Endothelial cell of hepatic sinusoid (primary cell): ENCODE measurements around the gene FRMPD4.
"Not testable (repeated sequence)": the region's sequence is repeated elsewhere in the genome, so short reads cannot be mapped to it uniquely, and the experiment has no call there.

ENCODE experiments used
- in situ Hi-C: cut with HindIII; loops from 2 replicates; pipeline ENCODE4 v1.10.0; 2017; ENCODE audit warnings: low sequenced_read_pairs

Gene FRMPD4

DNA sequence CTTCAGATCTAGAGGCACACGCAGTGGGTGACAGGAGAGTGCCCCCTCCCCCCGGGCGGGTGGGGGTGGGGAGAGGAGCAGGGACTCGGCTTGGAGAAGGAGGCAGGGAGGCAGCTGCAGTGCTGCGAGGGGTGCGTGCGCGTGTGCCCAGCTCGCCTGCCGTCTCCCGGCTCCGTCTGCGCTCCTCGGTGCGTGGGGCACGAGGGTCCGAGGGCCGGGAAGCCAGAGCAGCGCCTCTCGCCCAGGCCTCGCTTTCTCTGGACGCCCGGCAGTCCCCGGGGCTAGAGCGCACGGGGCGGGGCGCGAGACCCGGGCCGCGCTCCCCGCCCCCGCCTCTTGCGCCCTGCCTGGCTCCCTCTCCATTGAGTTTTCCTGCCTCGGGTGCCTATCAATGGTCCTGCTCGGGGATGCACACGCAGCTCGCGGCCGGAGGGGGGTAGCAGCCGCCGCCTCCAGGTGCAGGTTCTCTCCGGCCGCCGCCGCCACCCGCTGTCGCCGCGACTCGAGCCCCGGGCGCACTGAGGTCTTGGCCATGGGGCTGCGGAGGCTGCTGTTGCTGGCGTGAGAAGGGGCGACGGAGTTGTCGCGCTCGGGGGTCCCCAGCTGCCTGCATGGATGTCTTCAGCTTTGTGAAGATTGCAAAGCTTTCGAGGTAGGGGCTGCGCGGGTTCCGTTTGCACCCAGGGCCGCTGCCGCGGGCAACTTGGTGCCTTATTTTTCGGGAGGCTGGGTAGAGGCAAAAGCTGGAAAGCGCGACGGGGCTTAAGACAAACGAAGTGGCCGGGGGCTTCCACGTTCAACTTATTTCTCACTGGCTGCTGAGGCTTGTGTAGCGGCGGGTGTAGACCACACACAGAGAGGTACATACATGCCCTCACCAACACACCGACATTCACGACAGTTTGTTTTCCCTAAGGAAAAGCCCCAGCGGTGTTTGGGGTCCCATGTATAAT is at the start of gene FRMPD4:
FRMPD4 (plus strand) TSS at position 113 of the 953 bp plus-strand sequence; CDS start at position 612, 499 bp downstream.
- in situ Hi-C loops: no loop called here

DNA sequence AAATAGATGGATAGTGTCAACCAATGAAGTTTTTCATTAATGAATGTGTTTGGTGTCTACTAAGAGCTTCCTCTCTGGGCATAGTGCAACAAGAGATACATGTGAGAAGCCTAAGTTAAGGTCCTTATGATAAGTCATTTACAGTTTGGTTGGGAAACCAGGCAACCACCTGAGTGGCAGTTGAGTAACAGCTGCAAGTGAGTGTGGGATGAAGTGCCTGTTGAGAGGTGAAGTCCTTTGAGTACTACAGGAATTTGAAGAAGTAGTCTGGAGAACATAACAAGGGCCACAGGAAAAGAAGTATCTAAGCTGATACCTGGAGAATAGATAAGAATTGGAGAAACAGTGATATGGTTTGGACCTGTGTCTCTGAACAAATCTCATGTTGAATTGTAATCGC is 48.5 kb upstream of the FRMPD4 start:
- in situ Hi-C loops: no loop called here

DNA sequence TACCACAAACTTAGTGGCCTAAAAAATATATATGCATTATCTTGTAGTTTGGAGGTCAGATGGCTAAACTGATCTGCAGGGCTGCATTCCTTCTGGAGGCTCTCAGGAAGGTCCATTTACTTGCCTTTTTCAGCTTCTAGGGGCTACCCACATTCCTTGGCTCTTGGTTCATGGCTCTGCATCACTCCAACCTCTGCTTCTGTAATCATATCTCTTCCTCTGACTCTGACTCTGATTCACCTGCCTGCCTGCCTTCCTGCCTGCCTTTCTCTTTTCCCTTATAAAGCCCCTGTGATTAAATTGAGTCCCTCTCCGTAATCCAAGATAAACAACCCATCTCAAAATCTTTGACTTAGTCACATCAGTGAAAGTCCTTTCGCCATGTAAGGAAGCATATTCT is 25.0 kb upstream of the FRMPD4 start:
- in situ Hi-C loops: no loop called here

DNA sequence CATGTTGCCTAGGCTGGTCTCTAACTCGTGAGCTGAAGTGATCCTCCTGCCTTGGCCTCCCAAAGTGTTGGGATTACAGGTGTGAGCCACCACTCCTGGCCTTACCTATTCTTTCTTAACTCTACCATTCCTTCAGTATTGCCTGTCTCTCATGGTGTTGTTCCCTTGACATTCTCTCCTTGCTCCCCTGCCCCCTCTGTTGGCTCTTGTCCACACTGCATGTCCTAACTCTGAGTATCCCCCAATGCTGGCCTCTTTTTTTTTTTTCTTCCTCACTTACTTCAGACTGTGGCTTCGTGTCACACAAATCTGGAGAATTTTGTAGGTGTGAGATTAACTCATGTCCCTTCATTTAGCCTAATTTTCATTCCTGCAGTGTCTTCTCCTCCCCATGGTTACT is 22.9 kb upstream of the FRMPD4 start:
- in situ Hi-C loops: no loop called here

DNA sequence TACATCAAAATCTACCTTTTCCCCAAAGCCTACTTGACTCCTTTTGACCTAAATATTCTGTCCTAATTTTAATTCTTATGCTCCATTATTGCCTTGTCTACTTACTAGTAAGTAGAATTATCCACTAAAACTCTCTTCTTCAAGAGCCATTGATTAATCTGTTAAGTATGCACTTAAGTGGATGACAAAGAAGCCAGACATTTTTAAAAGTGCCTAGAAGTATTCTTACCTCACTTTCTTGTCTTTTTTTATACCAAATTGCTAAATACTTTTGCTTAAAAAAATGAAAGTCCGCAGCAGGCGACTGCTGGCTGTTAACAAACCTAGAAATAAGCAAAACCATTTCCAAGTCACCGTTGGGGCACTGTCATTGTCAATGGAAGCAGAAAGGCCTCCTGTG is 20.1 kb upstream of the FRMPD4 start:
- in situ Hi-C loops: no loop called here

DNA sequence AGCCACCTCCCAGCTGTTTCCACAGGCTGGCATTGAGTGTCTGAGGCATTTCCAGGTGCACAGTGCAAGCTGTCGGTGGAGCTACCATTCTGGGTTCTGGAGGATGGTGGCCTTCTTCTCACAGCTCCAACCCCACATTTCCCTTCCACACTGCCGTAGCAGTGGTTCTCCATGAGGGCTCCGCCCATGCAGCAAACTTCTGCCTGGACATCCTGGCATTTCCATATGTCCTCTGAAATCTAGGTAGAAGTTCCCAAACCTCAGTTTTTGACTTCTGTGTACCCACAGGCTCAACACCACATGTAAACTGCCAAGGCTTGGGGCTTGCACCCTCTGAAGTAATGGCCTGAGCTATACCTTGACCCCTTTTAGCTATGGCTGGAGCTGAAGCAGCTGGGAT is 10.3 kb upstream of the FRMPD4 start:
- in situ Hi-C loops: no loop called here

DNA sequence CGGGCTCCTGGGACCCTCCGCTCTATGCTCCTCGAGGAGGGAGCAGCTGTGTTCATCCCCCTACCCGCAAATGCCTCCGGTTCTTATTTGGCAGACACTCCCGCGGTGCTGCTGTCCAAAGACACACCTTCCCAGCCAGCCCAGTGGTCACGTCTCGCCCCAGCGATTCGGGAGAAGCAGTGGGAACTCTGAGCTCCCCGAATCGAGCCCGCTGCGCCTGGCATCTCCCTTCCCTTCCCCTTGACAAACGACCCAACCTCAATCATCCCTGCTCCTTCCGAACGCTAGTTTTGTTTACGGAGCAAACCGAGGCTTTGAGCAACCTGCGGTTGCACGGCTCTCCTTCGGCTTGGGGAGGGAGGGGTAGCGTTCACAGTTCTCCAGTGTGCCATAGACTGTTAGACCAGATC is 317 bp upstream of the FRMPD4 start:
- in situ Hi-C loops: no loop called here

DNA sequence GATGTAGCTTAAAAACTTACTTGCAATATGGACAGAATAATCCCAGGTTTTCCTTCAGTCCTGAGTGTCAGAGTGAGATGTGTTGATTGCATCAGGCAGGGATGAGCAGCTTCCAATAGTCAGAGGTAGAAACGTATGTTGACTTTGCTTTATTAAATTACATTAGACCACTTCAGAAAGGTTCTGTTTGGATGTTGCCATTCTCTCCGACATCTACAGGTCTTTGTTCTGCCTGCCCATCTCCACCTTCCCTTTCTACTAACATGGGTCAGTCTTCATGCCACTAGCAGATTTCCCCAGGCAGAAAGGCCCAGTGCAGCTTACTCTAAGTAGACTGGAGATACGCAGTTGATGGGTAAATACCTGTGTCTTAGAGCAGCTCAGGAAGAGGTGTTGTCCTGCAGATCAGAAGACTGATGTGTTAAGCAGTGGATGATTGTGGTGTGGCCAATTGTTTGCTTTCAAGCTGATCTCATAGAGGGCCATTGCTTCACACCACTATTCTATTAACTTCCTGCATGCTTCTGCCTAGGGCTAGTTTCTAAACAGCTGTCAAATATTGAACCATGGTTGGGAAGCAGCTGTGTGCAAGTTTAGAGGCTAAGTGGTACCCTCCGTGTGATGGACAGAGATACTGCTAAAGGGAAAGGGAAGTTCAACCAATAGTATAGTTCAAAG is 1.8 kb downstream of the FRMPD4 start:
- in situ Hi-C loops: no loop called here

DNA sequence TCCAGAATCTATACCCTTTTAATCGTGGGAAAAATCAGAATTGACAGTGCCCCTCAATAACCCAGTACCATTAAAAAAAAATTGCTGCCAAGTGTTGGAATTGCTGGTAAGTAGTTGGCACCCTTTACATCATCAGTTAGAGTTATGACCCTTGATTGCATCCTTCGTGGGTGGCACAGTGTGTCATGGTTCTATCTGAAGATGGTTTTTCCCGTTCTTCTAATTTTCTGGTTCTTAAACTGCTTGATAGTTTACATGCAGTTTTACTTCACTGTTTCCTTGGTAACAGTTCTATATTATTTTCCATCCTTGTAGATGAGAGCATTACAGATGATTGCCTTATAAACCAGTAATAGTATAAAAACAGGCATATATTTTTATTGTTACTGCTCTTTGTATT is 3.2 kb downstream of the FRMPD4 start:
- in situ Hi-C loops: no loop called here

DNA sequence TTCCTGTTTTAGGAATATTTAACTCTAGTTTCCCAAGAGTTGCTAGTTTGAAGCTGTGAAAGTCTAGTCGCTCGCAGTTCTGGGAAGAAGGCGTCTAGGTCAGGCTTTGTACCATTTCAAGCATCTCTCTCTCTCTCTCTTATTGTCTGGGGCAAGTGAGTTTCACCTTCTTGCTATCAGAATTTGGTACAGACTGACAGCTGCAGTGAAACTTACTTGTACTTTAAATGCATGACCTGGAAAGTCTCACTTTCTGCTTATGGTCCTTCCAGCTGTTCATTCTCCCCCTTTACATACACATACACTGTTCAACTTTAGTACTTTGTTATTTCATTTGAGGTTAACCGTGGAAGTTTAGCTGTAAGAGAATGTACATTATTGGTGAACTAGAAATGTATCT is 4.4 kb downstream of the FRMPD4 start:
- in situ Hi-C loops: no loop called here

DNA sequence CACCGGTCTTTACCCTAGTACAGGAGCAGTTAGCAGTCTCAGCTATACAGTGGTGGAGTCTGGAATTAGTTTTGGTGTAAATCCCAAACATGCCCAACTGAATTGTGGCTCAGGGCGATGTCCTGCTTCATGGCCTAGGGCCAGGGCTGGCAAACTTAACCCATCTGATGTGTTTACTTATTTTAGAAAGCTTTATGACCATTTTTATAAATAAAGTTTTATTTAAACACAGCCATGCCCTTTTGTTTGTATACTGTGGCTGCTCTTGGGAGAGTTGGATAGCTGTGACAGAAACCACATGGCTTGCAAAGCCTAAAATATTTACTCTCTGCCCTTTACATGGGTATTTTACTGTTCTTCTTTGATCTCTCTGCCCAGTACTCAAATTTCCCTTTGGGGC is 7.1 kb downstream of the FRMPD4 start:
- in situ Hi-C loops: no loop called here

DNA sequence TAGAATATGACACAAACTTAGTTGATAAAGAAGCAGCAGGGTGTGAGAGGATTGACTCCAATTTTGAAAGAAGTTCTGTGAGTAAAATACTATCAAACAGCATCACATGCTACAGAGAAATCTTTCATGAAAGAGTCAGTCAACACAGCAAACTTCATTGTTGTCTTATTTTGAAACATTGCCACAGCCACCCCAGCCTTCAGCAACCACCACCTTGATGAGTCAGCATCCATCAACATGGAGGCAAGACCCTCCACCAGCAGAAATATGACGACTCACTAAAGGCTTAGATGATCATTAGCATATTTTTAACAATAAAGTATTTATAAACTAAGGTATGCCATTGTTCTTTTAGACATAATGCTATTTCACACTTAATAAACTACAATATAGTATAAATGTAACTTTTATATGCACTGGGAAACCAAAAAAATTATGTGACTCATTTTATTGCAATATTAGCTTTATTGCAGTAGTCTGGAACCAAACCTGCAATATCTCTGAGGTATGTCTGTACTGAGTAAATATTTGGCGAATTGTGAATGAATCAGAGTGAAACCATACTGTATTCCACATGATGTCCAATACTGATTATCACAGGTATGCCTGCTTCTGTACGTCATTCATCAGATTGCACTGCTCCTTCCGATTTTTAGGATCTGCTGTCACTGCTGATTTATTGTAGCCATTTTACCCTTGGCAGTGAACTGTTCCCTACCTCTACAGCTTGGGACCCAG is 11.6 kb downstream of the FRMPD4 start:
- in situ Hi-C loops: no loop called here

DNA sequence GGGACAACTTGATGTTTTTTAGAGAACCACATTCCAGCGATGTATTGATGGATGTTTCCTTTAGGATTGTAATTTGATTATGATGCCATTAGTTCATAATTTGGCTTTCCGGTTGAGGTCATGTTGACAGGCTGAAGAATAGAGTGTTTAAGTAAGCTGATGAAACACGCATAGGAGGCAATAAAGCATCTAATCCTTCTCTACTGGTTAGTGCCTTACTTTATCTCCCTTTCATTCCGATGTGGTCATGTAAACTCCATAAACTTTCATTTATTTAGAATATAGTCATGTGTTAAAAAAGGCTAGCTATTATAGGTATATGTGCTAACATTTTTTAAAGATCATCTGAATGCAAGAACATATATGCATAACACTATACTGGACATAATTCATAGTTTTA is 15.0 kb downstream of the FRMPD4 start:
- in situ Hi-C loops: no loop called here

DNA sequence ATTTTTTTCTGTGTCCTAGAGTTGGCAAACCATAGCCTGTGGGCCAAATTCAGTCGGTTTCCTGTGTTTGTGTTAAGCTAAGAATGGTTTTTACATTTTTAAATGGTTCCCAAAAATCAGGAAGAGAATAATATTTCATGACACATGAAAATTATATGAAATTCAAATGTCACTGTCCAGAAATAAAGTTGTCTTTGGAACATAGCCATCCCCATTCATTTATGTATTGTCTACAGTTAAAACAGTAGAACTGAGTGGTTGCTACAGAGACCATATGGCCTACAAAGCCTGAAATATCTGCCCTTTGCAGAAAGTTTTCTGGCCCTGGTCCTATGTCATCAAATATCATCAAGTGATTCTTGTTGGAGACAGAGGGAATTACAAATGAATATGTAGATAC is 15.5 kb downstream of the FRMPD4 start:
- in situ Hi-C loops: no loop called here

DNA sequence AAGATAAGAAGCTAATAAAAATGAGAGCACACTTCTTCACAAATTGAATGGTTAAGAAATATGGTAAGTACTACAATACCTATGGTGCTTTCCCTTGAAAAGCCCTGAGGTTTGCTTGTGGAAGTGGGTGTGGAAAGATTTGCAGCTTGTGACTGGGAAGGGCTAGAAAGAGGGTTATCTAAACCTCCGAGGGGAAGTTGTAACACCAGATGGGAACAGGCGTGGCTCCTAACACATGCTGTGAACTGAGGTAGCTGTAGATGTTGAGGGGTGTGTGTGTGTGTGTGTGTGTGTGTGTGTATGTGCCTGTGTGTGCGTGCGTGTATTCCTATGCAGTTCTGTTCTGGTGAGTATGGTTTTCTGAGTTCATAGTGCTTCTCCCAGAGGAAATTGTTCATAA is 21.5 kb downstream of the FRMPD4 start:
- in situ Hi-C loops: no loop called here

DNA sequence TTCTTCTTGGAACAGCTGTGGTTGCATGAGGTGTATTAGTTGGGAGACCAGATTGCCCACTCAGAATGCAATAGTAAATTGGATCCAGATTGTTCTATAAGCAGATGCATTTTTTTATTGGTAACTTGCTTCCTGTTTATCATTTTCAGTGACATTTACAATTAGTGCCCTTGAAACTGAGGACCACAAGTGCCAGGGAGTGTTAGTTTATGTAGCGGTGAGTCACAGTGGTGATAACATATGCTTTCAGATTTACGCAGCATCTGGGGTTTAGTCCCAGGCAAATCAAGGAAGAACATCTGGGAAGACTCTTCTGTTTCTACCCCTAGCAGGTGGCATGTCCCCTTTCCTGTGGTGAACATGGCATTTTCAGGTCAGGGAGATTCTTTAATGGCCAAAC is 24.1 kb downstream of the FRMPD4 start:
- in situ Hi-C loops: no loop called here

DNA sequence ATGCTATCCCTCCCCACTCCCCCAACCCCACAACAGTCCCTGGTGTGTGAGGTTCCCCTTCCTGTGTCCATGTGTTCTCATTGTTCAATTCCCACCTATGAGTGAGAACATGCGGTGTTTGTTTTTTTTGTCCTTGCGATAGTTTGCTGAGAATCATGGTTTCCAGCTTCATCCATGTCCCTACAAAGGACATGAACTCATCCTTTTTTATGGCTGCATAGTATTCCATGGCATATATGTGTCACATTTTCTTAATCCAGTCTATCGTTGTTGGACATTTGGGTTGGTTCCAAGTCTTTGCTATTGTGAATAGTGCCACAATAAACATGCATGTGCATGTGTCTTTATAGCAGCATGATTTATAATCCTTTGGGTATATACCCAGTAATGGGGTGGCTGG is 25.9 kb downstream of the FRMPD4 start:
- in situ Hi-C loops: not testable (repeated sequence)

DNA sequence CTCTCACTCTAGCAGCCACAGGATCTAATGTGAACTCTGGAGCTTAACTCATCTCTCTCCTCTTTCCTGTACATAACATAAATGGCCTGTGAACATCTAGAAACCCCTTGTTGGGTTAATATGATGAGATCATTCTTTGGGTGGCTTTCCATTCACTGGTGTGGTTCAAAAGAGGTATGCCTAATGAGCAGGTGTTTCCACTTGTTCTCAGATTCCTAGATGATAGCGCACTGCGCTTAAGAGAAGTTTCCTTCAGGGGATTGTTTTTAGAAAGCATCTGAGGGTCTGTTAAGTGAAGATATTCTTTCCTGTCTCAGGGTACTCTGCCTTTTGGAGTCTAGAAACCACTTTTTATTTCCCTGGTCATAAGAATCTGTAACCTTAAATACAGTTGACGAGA is 32.5 kb downstream of the FRMPD4 start:
- in situ Hi-C loops: loop anchor here (10.0 kb wide), 1 partner anchor 64 kb away; no protein-coding TSS in a partner anchor

DNA sequence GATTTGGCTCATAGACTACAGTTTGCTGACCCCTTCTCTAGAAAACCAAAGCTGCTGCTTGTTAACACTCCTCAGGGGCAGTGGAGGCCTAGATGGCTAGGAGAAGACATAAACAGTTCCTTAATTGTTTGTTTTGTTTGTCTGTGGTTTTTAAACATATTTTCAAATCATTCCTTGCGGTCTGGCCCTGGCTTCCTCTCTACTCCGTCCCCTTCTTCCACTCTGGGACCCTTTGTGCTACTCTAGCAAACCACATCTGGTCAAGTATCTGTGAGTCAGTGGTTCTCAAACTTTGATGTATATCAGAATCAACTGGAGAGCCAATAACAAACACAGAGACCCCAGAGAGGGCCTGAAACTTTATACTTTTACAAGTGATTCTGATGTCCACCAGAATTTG is 36.1 kb downstream of the FRMPD4 start:
- in situ Hi-C loops: loop anchor here (10.0 kb wide), 1 partner anchor 60 kb away; no protein-coding TSS in a partner anchor

DNA sequence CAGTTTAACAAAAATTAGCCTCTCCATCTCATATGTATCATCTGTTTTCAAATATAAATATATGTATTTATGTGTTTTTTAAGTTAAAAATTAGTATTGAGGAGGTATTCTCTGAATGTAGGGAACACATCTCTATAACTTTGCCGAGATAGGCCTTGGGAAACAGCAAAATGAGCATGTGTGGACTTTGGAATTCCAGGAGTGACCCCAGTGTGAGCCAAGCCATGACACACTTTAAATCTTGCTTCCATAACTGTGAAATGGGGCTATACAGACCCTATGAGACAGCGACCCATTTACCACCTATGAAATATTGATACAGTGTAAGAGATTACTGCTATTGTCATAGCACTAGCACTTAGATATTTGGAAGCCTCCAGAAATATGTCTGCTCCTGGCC is 58.8 kb downstream of the FRMPD4 start:
- in situ Hi-C loops: no loop called here

DNA sequence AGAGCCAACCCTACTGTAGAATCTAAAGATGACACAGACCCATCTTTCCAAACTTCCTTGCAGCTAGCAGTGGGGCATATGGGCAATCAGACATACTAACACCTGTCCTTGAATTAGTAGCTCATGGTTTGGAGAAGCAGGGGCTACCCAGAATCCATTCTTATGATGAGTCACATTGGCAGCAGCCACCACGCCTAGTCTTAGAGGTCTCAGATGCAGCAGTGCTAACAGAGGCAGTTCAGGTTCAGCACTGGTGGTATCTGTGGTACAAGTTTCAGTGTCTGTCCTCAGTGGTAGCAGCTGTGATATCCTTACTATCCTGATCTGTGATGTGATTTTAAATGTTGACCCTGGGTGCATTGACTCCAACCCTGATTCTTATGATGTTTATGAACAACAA is 68.1 kb downstream of the FRMPD4 start:
- in situ Hi-C loops: no loop called here
